NCI-H526 treated with DMSO at 0.1 percent for 48 hours (cell line): ENCODE data around the gene TTC12.

Experiments
- DNase-seq: peaks from one replicate; lab custom pipeline; 2025; lab: John Stamatoyannopoulos, UW

Gene TTC12

GRCh38 chr11:113331441-113331840 lies 17.1 kb downstream of the TTC12 start:
- DNase-seq: no peak

GRCh38 chr11:113332023-113332422 lies 17.6 kb downstream of the TTC12 start:
- DNase-seq: no peak

- no peak for DNase-seq
Measured at GRCh38 chr11:113332638-113333329, 18.4 kb downstream of the TTC12 start.

DNA sequence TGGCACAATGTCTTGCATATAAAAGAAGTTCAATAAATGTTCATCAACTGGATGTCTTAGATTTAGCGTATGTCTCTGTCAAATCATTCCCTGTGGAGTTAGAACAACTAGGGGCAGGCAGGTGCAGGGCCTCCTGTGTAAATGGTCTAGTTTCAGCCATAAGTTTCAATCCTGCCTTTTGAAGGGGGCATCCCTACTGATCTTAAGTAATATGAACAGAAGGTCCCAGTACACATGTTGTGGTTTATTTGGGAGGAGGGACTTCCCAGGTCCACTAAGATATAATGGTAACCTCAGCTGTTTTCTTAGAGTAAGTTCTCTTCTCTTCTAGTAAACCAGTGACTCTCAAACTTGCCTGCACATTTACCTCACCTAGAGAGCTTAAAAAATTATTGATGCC lies 19.8 kb downstream of the TTC12 start:
- DNase-seq: no peak

GRCh38 chr11:113338730-113339129 lies 24.3 kb downstream of the TTC12 start:
- DNase-seq: no peak

GRCh38 chr11:113339929-113340589 lies 25.7 kb downstream of the TTC12 start:
- DNase-seq: no peak

DNA sequence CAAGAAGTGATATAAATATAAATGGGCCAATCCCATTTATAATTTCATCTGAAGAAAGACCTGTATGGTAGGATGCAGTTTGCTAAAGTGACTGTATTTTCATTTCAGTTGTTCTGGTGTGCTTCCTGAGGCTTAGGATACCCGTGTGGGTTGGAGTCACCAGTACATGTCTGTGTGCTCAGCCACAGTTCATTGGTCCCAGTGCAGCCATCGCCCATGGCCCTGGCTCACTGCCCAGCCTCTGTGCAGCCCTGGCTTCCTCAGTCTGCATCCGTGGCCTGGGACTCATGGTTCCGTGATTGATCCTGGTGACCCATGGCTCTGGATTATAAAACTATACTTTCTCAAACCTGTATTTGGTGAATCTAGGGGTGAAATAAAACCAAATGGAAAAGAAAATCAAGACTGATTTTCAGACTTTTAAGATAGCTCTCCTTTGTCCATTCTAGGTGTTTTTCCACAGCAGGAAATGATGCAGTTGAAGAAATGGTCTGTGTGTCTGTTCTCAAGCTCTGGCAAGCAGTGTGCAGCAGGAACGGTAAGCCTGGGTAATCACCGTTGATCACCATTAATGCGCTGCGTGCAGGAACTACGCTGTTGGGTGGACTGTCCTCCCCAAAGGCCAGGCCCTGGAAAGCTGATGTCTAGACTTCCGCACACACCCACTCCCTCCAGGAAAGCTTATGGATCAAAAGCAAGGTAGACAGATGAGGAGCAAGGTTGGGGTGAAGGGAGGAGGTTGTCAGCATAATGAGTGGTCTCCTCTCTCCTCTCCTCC lies 27.2 kb downstream of the TTC12 start:
- no peak for DNase-seq

GRCh38 chr11:113345978-113346377 lies 31.6 kb downstream of the TTC12 start:
- DNase-seq: no peak

GRCh38 chr11:113349528-113349927 lies 35.1 kb downstream of the TTC12 start:
- DNase-seq: no peak

DNA sequence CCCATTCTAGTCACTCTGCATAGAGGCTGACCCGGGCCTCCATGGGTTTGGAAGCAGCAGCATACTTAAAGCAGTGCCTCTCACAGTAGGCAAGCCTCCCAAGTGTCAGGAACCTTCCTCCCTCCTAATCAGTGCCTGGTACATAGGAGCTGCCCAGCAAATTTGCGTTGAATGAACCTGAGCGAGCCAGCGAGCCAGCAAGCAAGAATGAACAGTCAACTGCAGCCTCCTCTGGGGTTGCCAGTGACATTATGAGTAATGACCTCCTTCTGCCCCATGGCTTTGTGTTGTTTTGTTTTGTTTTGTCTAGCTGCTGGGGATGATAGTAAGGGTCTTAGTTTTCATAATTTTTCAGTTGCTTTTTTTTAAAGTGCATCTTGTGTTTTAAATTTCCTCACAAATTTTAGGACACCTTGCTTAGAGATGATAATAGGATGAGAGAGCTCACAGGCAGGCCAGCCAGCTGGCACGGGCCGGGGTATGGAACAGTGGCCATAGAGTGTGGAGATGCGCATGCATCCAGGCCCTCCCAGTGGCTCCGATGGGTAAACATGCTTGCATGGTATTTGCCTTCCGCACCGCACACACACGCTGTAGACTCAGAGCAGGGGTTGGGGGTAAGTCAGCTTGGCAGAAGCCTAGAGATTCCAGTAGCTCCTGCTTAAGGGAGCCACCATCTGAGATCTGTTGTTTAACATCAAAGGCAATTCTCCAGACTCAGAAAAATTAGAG lies 36.1 kb downstream of the TTC12 start:
- no peak for DNase-seq

- no peak for DNase-seq
Measured at GRCh38 chr11:113351068-113351450, 36.7 kb downstream of the TTC12 start.

DNA sequence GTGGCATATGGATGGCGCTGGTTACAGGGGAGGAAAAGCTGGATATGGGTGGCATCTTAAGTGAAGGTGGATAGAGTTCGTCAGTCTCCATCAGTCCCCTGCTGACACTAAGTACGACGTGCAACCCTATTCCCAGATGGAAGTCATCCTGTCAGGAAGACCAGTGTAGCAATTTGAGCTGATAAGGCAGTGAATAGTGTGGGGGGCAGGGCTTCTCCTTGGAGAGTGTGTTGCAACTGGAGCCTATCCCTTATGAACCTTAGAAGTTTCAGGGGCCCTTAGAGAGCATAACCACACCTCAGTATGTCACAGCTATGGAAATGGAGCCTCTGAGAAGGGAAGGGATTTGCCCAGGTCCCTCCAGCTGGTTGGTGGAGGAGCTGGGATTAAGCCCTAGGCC lies 37.1 kb downstream of the TTC12 start:
- DNase-seq: no peak

DNA sequence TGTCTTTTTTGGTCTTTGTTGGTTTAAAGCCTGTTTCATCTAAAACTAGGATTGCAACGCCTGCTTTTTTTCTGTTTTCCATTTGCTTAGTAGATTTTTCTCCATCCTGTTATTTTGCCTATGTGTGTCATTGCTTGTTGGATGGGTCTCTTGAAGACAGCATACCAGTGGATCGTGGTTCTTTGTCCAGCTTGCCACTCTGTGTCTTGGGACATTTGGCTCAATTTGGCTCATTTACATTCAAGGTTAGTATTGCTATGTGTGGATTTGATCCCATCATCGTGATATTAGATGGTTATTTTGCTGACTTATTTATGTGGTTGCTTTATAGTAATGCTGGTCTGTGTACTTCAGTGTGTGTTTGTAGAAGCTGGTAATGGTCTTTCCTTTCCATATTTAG lies 41.8 kb downstream of the TTC12 start:
- DNase-seq: no peak

DNA sequence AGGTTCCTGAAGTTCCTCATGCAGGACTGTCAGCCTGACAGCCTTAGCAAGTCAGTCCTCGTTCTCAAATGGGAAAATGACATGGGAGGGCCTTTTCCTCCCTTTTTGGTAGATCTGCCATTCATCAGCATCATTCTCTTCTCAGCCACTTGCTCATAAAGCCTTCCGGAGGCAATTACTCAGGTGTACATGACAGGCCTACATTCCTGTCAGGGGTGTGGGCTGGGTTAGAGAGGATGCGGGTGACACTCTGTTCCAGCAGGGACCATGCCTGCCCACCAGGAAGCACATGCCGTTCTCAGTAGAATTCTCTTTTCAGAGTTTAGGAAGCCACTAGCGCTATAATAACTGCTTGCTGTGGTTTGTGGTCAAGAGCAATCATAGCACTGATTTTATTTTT lies 49.0 kb downstream of the TTC12 start:
- DNase-seq: no peak

- DNase-seq: no peak
Measured at GRCh38 chr11:113363996-113364641, 49.7 kb downstream of the TTC12 start.

GRCh38 chr11:113365895-113366294 lies 51.5 kb downstream of the TTC12 start:
- DNase-seq: no peak

GRCh38 chr11:113369411-113369810 lies 55.0 kb downstream of the TTC12 start:
- no peak for DNase-seq

DNA sequence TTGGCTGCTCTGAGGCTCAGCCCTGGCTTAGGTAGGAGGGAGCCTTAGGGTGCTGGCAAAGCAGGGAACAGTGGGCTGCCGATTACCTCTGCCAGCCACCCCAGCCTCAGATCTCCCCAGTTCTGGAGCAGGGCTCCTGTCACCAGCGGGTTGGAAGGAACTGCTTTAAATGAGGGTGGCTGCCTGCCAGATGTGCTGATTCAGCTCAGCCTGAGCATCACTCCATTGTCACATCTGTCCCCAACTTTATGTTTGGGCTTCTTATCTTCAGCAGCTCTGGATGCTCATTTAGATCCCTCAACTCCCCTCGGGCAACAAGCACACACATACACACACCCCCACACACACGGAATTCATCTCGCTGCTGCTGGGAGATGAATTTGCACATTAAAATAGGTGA lies 56.3 kb downstream of the TTC12 start:
- no peak for DNase-seq

GRCh38 chr11:113372309-113372708 lies 57.9 kb downstream of the TTC12 start:
- DNase-seq: peak; percentile 54

- no peak for DNase-seq
Measured at GRCh38 chr11:113373306-113373705, 58.9 kb downstream of the TTC12 start.

DNA sequence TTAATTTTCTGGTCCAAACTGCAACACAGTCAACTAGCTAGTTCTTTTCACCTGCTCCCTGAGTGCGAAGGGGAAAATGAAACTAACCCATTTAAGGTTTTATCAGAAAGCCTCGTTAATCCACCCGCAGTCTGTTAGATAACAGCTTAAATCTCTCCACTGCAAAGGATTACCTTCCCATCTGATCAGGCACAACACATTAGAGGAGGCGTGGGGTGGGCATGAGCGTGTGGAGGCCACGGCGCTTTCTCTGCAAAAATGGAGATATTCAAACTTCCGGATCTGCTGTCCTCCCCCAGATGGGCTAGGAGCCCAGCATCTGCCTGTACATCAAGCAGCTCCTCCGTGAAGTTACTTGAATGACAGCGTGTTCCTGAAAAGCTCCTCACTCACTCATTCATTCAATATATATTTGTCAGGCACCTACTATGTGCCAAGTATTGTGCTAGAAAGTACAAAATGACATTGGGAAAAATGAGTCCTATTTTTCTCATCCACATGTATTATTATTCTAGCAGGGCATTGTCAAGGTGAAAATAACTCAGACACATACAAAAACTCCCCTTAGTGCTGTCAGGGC lies 59.7 kb downstream of the TTC12 start:
- no peak for DNase-seq

- no peak for DNase-seq
Measured at GRCh38 chr11:113375402-113375801, 61.0 kb downstream of the TTC12 start.
